ENCODE measurements around the gene TBCK.

DNA sequence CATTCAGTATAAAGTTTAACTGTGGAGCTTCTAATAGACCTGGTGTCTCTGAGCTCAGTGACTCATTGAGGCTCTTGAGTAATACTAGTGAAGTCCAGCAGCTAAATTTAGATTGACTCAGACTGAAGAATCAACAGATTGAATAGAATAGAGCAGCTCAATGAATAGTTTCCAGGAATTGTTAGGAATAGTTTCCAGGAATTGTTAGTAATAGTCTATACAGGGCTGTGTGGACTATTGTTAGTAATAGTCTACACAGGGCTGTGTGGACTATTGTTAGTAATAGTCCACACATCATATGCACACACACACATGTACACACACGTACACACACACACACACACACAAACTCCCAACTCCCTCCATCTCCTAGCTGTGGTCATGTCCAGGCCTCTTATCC, 49.6 kb upstream of the TBCK start:
- TF ChIP-seq, protein P1, sequence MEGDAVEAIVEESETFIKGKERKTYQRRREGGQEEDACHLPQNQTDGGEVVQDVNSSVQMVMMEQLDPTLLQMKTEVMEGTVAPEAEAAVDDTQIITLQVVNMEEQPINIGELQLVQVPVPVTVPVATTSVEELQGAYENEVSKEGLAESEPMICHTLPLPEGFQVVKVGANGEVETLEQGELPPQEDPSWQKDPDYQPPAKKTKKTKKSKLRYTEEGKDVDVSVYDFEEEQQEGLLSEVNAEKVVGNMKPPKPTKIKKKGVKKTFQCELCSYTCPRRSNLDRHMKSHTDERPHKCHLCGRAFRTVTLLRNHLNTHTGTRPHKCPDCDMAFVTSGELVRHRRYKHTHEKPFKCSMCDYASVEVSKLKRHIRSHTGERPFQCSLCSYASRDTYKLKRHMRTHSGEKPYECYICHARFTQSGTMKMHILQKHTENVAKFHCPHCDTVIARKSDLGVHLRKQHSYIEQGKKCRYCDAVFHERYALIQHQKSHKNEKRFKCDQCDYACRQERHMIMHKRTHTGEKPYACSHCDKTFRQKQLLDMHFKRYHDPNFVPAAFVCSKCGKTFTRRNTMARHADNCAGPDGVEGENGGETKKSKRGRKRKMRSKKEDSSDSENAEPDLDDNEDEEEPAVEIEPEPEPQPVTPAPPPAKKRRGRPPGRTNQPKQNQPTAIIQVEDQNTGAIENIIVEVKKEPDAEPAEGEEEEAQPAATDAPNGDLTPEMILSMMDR (IDR thresholded peaks at IDR 0.05): no peak
- no peak for TF ChIP-seq POLR2A (IDR thresholded peaks at IDR 0.05; ENCODE audit: low read depth)
- TF ChIP-seq POLR2AphosphoS5 (IDR thresholded peaks at IDR 0.05): no peak
- TF ChIP-seq EP300 (IDR thresholded peaks at IDR 0.05): no peak
